Esophagus squamous epithelium (tissue), 5 donors: ENCODE results near the gene COL18A1. TPM values are rescaled to one million over a fixed set of nuclear protein-coding genes. Genes with fewer than 3 reads are reported as not detected.

Source experiments
- DNase-seq: peaks from one replicate; lab custom pipeline; 2025; lab: John Stamatoyannopoulos, UW
- H3K27ac ChIP-seq, 4 donors: fragments of 200-600 bp; sonication (generic); one replicate each; pipeline ENCODE4 v1.5.1; 2016 to 2019; ENCODE audit warnings: mild to moderate bottlenecking in 1 of 4
- H3K27me3 ChIP-seq, 4 donors: fragments of 200-600 bp; sonication (generic); 1 replicate in 3 of 4; 2 replicates in 1 of 4; pipeline versions ENCODE4 v1.5.1 to v1.6.0; 2017 to 2021; ENCODE audit warnings: antibody characterized with exemption in 1 of 4
- H3K36me3 ChIP-seq, 3 donors: fragments of 200-600 bp; sonication (generic); one replicate each; pipeline ENCODE4 v1.5.1; 2016 to 2019
- H3K4me1 ChIP-seq, 3 donors: fragments of 200-600 bp; sonication (generic); one replicate each; pipeline ENCODE4 v1.5.1; 2017 to 2019
- H3K4me3 ChIP-seq, 4 donors: fragments of 200-600 bp; sonication (generic); 1 replicate in 3 of 4; 2 replicates in 1 of 4; pipeline ENCODE4 v1.5.1; 2016 to 2019; ENCODE audit warnings: mild to moderate bottlenecking in 2 of 4, moderate library complexity in 1 of 4
- H3K9me3 ChIP-seq, 3 donors: fragments of 200-600 bp; sonication (generic); one replicate each; pipeline ENCODE4 v1.5.1; 2016 to 2019
- CTCF ChIP-seq, 6 experiments: fragments of 450-650 bp in 4 of 6; fragments of 200-600 bp in 2 of 6; sonication (generic) in 2 of 6; IDR thresholded peaks; one replicate each; pipeline ENCODE4 v1.5.1; 2016 to 2019; ENCODE audit warnings: antibody characterized with exemption in 6 of 6, mild to moderate bottlenecking in 4 of 6, moderate library complexity in 4 of 6
- POLR2A ChIP-seq, 4 donors: fragments of 450-650 bp; IDR thresholded peaks; one replicate each; pipeline ENCODE4 v1.6.1; 2017; ENCODE audit warnings: antibody characterized with exemption in 4 of 4, mild to moderate bottlenecking in 4 of 4, moderate library complexity in 3 of 4
- WGBS, 2 donors: methylation state at CpG; one replicate each; pipeline ENCODE4 v1.1.5; 2018; 5-methylcytosine and 5-hydroxymethylcytosine counted together
- intact Hi-C: fragments of 100-400 bp; cut with DNase I; formaldehyde crosslinking; loops from one replicate; pipeline ENCODE4 v1.15.0; 2022
- total RNA-seq, 4 donors: library from RNA; depleted of rRNA; stranded (reverse); fragments of >200 nt; gene quantifications; one replicate each; pipeline ENCODE4 v1.1.0, GENCODE V29; 2016
- donor health status: DM: yes; HTN: yes; CAD: no.

Gene COL18A1
- total RNA-seq, 4 donors from 2014 or later: 38.9 to 69.0 (median 52.5) TPM

DNA sequence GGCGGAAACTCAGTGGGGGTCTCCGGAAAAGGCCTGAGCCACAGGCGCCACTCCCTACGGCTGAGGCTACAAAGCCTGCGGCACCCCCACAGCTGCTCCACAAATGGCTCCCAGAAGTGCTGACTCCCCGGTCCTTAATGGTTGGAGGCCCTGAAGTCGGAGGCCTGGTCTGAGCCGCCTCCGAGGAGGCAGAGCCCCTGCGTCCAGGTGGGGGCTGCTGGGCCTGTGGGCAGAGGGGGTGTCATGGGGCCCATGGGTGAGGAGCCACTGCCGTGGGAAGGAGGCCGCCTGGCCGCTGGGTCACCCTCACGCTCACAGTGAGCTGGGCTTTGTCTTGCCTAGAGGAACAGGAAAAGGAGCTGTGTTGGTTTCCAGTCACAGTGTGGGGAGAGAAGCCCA, 12.4 kb upstream of the COL18A1 start:
- no peaks in the 10 kb centered on the region for H3K36me3 ChIP-seq
- no peak overlapping the region for H3K4me3 ChIP-seq
- H3K9me3 ChIP-seq: no peaks in the 10 kb centered on the region
- H3K27me3 ChIP-seq: peaks cover 0 to 52% (median 0%) of the 10 kb centered on the region in 4 donors
- TF ChIP-seq POLR2A (IDR thresholded peaks at IDR 0.05): no peak
- TF ChIP-seq CTCF (IDR thresholded peaks at IDR 0.05): no peak
- WGBS, 2 donors: 60 to 100% methylated on average over 1 to 4 of the region's 14 CpGs
- no peak for DNase-seq
- H3K4me1 ChIP-seq: peaks cover 0 to 4% (median 0%) of the 10 kb centered on the region in 3 donors
- no peak overlapping the region for H3K27ac ChIP-seq
- intact Hi-C loops: no loop called here

DNA sequence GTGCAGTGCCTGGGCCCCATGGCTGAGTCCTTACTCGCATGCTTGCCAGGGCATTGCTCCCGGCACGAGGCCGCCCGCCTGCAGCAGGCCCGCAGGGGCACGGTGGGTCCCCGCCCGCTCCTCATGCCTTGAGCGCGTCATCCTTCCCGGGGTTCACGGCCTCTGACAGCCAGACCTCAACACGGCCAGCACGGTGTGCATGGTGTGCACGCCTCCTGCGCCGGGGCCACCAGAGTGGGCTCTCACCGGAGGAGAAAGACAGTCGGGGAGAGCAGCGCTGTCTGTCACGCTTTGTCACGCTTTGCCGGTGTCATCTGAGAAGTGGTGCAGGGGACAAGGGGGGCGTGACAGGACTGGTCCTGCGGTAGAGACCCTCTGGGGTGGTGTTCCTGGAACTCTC, 11.9 kb upstream of the COL18A1 start:
- DNase-seq: no peak
- intact Hi-C loops: no loop called here
- WGBS, 2 donors: 80 to 100% methylated on average over 2 to 4 of the region's 26 CpGs

GRCh38 chr21:45393833-45394638, 10.9 kb upstream of the COL18A1 start:
- no peak for DNase-seq
- intact Hi-C loops: no loop called here

More for the DNA sequence above, 11.9 kb upstream of the COL18A1 start:
- Histone ChIP-seq H3K4me1 (no peaks in the 10 kb centered on the region), H3K27ac (no peak overlapping the region), H3K27me3 (peaks cover 0 to 47% (median 0%) of the 10 kb centered on the region in 4 donors), H3K4me3 (no peak overlapping the region), H3K9me3 (no peaks in the 10 kb centered on the region), H3K36me3 (no peaks in the 10 kb centered on the region)
- TF ChIP-seq CTCF (IDR thresholded peaks at IDR 0.05) (no peak), POLR2A (IDR thresholded peaks at IDR 0.05) (no peak)

DNA sequence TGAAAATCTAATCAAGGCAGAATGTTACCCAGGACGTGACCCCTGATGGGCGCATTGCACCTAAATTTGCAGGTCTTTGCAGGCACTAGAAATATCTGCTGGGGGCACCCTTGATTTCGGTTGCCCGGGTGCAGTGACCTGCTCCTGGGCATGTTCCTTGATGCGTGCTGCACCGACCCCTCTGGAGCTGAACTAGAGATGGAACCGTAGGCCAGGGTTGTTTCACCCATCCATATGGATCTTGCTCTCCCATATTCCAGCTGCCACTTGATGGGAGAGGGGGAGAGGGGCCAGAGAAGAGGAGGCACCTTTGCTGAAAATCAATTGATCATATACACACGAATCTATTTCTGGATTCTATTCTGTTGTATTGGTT, 8.4 kb upstream of the COL18A1 start:
- peaks cover 0 to 11% (median 10%) of the 10 kb centered on the region in 3 donors for H3K9me3 ChIP-seq
- no peak overlapping the region for H3K4me3 ChIP-seq
- H3K27me3 ChIP-seq: peaks cover 0 to 21% (median 0%) of the 10 kb centered on the region in 4 donors
- TF ChIP-seq POLR2A (IDR thresholded peaks at IDR 0.05) (no peak), CTCF (IDR thresholded peaks at IDR 0.05) (no peak)
- 75 to 77% methylated on average over 6 to 7 of the region's 8 CpGs for WGBS, 2 donors
- no peaks in the 10 kb centered on the region for H3K4me1 ChIP-seq
- no peaks in the 10 kb centered on the region for H3K36me3 ChIP-seq
- intact Hi-C loops: no loop called here
- H3K27ac ChIP-seq: no peak overlapping the region
- DNase-seq: no peak

More at GRCh38 chr21:45393833-45394638, 10.9 kb upstream of the COL18A1 start:
- 79 to 80% methylated on average over 10 to 15 of the region's 30 CpGs for WGBS, 2 donors
- H3K4me3 ChIP-seq: no peak overlapping the region
- H3K36me3 ChIP-seq: no peaks in the 10 kb centered on the region
- H3K27ac ChIP-seq: no peak overlapping the region
- peaks cover 0 to 37% (median 0%) of the 10 kb centered on the region in 4 donors for H3K27me3 ChIP-seq
- TF ChIP-seq CTCF (IDR thresholded peaks at IDR 0.05) (no peak), POLR2A (IDR thresholded peaks at IDR 0.05) (no peak)
- no peaks in the 10 kb centered on the region for H3K4me1 ChIP-seq
- no peaks in the 10 kb centered on the region for H3K9me3 ChIP-seq

DNA sequence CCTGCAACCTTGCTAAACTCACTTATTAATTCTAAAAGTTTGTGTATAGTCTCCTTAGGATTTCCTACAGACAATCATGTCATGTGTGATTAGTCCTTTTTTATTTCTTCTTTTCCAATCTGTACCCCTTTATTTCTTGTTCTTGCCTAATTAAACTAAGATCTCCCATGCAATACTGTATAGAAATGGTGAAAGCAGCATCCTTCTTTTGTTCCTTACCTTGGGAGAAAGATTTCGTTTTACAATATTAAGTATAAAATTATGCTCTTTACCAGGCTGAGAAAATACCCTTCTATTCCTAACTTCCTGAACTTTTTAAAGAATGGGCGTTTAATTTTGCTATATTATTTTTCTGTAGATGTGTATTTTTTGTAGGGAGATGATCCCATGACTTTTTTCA, 7.6 kb upstream of the COL18A1 start:
- H3K4me1 ChIP-seq: peaks cover 0 to under 1% (median 0%) of the 10 kb centered on the region in 3 donors
- TF ChIP-seq CTCF (IDR thresholded peaks at IDR 0.05) (no peak), POLR2A (IDR thresholded peaks at IDR 0.05) (no peak)
- no peaks in the 10 kb centered on the region for H3K36me3 ChIP-seq
- H3K9me3 ChIP-seq: peaks cover 0 to 11% (median 10%) of the 10 kb centered on the region in 3 donors
- H3K27ac ChIP-seq: no peak overlapping the region
- H3K27me3 ChIP-seq: peaks cover 0 to 22% (median 0%) of the 10 kb centered on the region in 4 donors
- intact Hi-C loops: no loop called here
- DNase-seq: no peak
- no peak overlapping the region for H3K4me3 ChIP-seq
- WGBS, 2 donors: 76 to 79% methylated on average over 2 of the region's 2 CpGs
